GM19351 (cell line): Measurements from ENCODE around the gene H2AZ2.
A peak's percentile ranks its signal among the peaks of the same experiment; 100 is the strongest.
"Not testable (repeated sequence)": the region's sequence is repeated elsewhere in the genome, so short reads cannot be mapped to it uniquely, and the experiment has no call there.

Experiments used
- ATAC-seq: cut with Tn5 transposase; IDR thresholded peaks from one replicate; pipeline ENCODE4 v1.9.1; 2021; ENCODE audit warnings: mild to moderate bottlenecking, moderate library complexity; ENCODE audit not compliant: unreplicated experiment

H2AZ2 gene

GRCh38 chr7:44823255-44823781 is 24.6 kb downstream of the H2AZ2 start:
- ATAC-seq = no peak

GRCh38 chr7:44819292-44819691 is 28.6 kb downstream of the H2AZ2 start:
- no peak for ATAC-seq

GRCh38 chr7:44814919-44815318 is 33.0 kb downstream of the H2AZ2 start:
- no peak for ATAC-seq

- no peak for ATAC-seq
Observed at GRCh38 chr7:44811571-44811970, 36.3 kb downstream of the H2AZ2 start.

GRCh38 chr7:44811093-44811492 is 36.8 kb downstream of the H2AZ2 start:
- ATAC-seq = no peak

- no peak for ATAC-seq
Observed at GRCh38 chr7:44808914-44809393, 38.9 kb downstream of the H2AZ2 start.

- no peak for ATAC-seq
Observed at GRCh38 chr7:44805950-44806349, 41.9 kb downstream of the H2AZ2 start.

- ATAC-seq = not testable (repeated sequence)
Observed at GRCh38 chr7:44803828-44804519, 43.9 kb downstream of the H2AZ2 start.

GRCh38 chr7:44802418-44803025 is 45.4 kb downstream of the H2AZ2 start:
- no peak for ATAC-seq

- ATAC-seq = no peak
Observed at GRCh38 chr7:44801890-44802289, 46.0 kb downstream of the H2AZ2 start.

- no peak for ATAC-seq
Observed at GRCh38 chr7:44799939-44800338, 47.9 kb downstream of the H2AZ2 start.

GRCh38 chr7:44798649-44799305 is 49.1 kb downstream of the H2AZ2 start:
- ATAC-seq = no peak

- ATAC-seq = peak; percentile 60
Observed at GRCh38 chr7:44797329-44798258, 50.3 kb downstream of the H2AZ2 start.

GRCh38 chr7:44796504-44797328 is 51.2 kb downstream of the H2AZ2 start, which contains the start of gene PPIA:
Gene PPIA (plus strand): TSS chr7:44796681. CDS start chr7:44796725, 44 bp downstream.
- ATAC-seq = peak; percentile 82

- peak; percentile 24 for ATAC-seq
Observed at GRCh38 chr7:44796034-44796503, 51.8 kb downstream of the H2AZ2 start.

GRCh38 chr7:44794331-44794730 is 53.6 kb downstream of the H2AZ2 start:
- no peak for ATAC-seq

GRCh38 chr7:44793919-44794318 is 54.0 kb downstream of the H2AZ2 start:
- no peak for ATAC-seq

- no peak for ATAC-seq
Observed at GRCh38 chr7:44791278-44792219, 56.3 kb downstream of the H2AZ2 start.
